HEK293 (cell line): Measurements from ENCODE around the gene RPGR.
A peak's percentile ranks its signal among the peaks of the same experiment; 100 is the strongest.

Experiments used
- CTCF ChIA-PET: fragments of 350-600 bp; formaldehyde crosslinking; extraction: SDS; loops from one replicate; lab custom pipeline; 2021; ENCODE audit warnings: antibody characterized with exemption; lab: Yijun Ruan, JAX
- POLR2A ChIA-PET: fragments of 300-600 bp; formaldehyde crosslinking; extraction: SDS; loops from one replicate; lab custom pipeline; 2020; ENCODE audit warnings: antibody characterized with exemption, inconsistent platforms; lab: Yijun Ruan, JAX
- H3K27ac ChIP-seq: fragments of 200-500 bp; sonication (Bioruptor generic); 2 replicates; pipeline ENCODE4 v1.5.1; 2014; ENCODE audit warnings: low read depth, low read length, control low read depth, inconsistent platforms; ENCODE audit errors: extremely low read depth
- H3K36me3 ChIP-seq, 2 experiments: fragments of 200-500 bp in 1 of 2; sonication (Bioruptor generic) in 1 of 2; 1 replicate in 1 of 2; 2 replicates in 1 of 2; pipeline ENCODE4 v1.5.1; 2014 to 2017; ENCODE audit warnings: inconsistent platforms in 2 of 2, low read length in 2 of 2; ENCODE audit not compliant: control insufficient read depth in 2 of 2, insufficient read depth in 1 of 2
- H3K4me1 ChIP-seq: fragments of 200-500 bp; sonication (Bioruptor generic); 2 replicates; pipeline ENCODE4 v1.5.1; 2014; ENCODE audit warnings: mild to moderate bottlenecking, low read length, inconsistent platforms; ENCODE audit not compliant: control insufficient read depth, insufficient read depth
- H3K4me3 ChIP-seq: 2 replicates; pipeline ENCODE4 v1.5.1; 2011; ENCODE audit warnings: low read depth, mild to moderate bottlenecking, control low read depth, low read length, moderate library complexity
- H3K9me3 ChIP-seq: fragments of 200-500 bp; sonication (Bioruptor generic); 2 replicates; pipeline ENCODE4 v1.5.1; 2014; ENCODE audit warnings: low read depth, low read length, inconsistent platforms; ENCODE audit not compliant: control insufficient read depth, insufficient read depth
- GLIS1 ChIP-seq: fragments of 450-650 bp; formaldehyde crosslinking; IDR thresholded peaks from 2 replicates; pipeline ENCODE4 v1.5.1; 2016; ENCODE audit warnings: missing biosample characterization, missing genetic modification characterization
- SCRT1 ChIP-seq: fragments of 450-650 bp; formaldehyde crosslinking; IDR thresholded peaks from 2 replicates; pipeline ENCODE4 v1.5.1; 2016; ENCODE audit warnings: missing biosample characterization, missing genetic modification characterization, borderline replicate concordance
- SCRT2 ChIP-seq: fragments of 450-650 bp; formaldehyde crosslinking; IDR thresholded peaks from 2 replicates; pipeline ENCODE4 v1.5.1; 2016; ENCODE audit warnings: missing biosample characterization, missing genetic modification characterization
- SP2 ChIP-seq: fragments of 450-650 bp; formaldehyde crosslinking; IDR thresholded peaks from 2 replicates; pipeline ENCODE4 v1.5.1; 2016; ENCODE audit warnings: missing biosample characterization, missing genetic modification characterization
- YY1 ChIP-seq: fragments of 450-650 bp; formaldehyde crosslinking; IDR thresholded peaks from 2 replicates; pipeline ENCODE4 v1.5.1; 2018; ENCODE audit warnings: missing biosample characterization, missing genetic modification characterization
- ZBTB48 ChIP-seq: fragments of 450-650 bp; formaldehyde crosslinking; IDR thresholded peaks from 2 replicates; pipeline ENCODE4 v1.5.1; 2016; ENCODE audit warnings: missing biosample characterization, missing genetic modification characterization
- ZFP37 ChIP-seq: fragments of 450-650 bp; formaldehyde crosslinking; IDR thresholded peaks from 2 replicates; pipeline ENCODE4 v1.5.1; 2016; ENCODE audit warnings: missing biosample characterization, missing genetic modification characterization
- ZFP41 ChIP-seq: fragments of 450-650 bp; formaldehyde crosslinking; IDR thresholded peaks from 2 replicates; pipeline ENCODE4 v1.5.1; 2016; ENCODE audit warnings: missing biosample characterization, missing genetic modification characterization, borderline replicate concordance
- ZIC2 ChIP-seq: fragments of 450-650 bp; formaldehyde crosslinking; IDR thresholded peaks from 2 replicates; pipeline ENCODE4 v1.5.1; 2016; ENCODE audit warnings: missing biosample characterization, missing genetic modification characterization
- ZNF138 ChIP-seq: fragments of 450-650 bp; formaldehyde crosslinking; IDR thresholded peaks from 2 replicates; pipeline ENCODE4 v1.5.1; 2016; ENCODE audit warnings: missing biosample characterization, missing genetic modification characterization, borderline replicate concordance
- ZNF2 ChIP-seq: fragments of 450-650 bp; formaldehyde crosslinking; IDR thresholded peaks from 2 replicates; pipeline ENCODE4 v1.5.1; 2016; ENCODE audit warnings: missing biosample characterization, missing genetic modification characterization
- ZNF221 ChIP-seq: fragments of 450-650 bp; formaldehyde crosslinking; IDR thresholded peaks from 2 replicates; pipeline ENCODE4 v1.5.1; 2017; ENCODE audit warnings: missing biosample characterization, missing genetic modification characterization, borderline replicate concordance
- ZNF239 ChIP-seq: fragments of 450-650 bp; formaldehyde crosslinking; IDR thresholded peaks from 2 replicates; pipeline ENCODE4 v1.5.1; 2016; ENCODE audit warnings: missing biosample characterization, missing genetic modification characterization
- ZNF394 ChIP-seq: fragments of 450-650 bp; formaldehyde crosslinking; IDR thresholded peaks from 2 replicates; pipeline ENCODE4 v1.5.1; 2016; ENCODE audit warnings: missing biosample characterization, missing genetic modification characterization, mild to moderate bottlenecking, moderate library complexity, borderline replicate concordance
- ZNF423 ChIP-seq: fragments of 450-650 bp; formaldehyde crosslinking; IDR thresholded peaks from 2 replicates; pipeline ENCODE4 v1.5.1; 2016; ENCODE audit warnings: missing biosample characterization, missing genetic modification characterization
- ZNF529 ChIP-seq: fragments of 450-650 bp; formaldehyde crosslinking; IDR thresholded peaks from 2 replicates; pipeline ENCODE4 v1.5.1; 2017; ENCODE audit warnings: missing genetic modification characterization, missing biosample characterization; ENCODE audit not compliant: insufficient replicate concordance
- ZNF658 ChIP-seq: fragments of 450-650 bp; formaldehyde crosslinking; IDR thresholded peaks from 2 replicates; pipeline ENCODE4; 2016; ENCODE audit warnings: missing biosample characterization, missing genetic modification characterization
- ZNF664 ChIP-seq: fragments of 450-650 bp; formaldehyde crosslinking; IDR thresholded peaks from 2 replicates; pipeline ENCODE4 v1.5.1; 2016; ENCODE audit warnings: missing biosample characterization, missing genetic modification characterization
- ZNF792 ChIP-seq: fragments of 450-650 bp; formaldehyde crosslinking; IDR thresholded peaks from 2 replicates; pipeline ENCODE4 v1.5.1; 2016; ENCODE audit warnings: missing biosample characterization, missing genetic modification characterization
- TF ChIP-seq, protein P1 (sequence below): fragments of 450-650 bp; formaldehyde crosslinking; IDR thresholded peaks from 2 replicates; pipeline ENCODE4 v1.5.1; 2016; ENCODE audit warnings: missing biosample characterization, missing genetic modification characterization
- TF ChIP-seq, protein P2 (sequence below): fragments of 450-650 bp; formaldehyde crosslinking; IDR thresholded peaks from 2 replicates; pipeline ENCODE4 v1.5.1; 2016; ENCODE audit warnings: missing biosample characterization, missing genetic modification characterization, borderline replicate concordance
- TF ChIP-seq, protein P3 (sequence below): fragments of 450-650 bp; formaldehyde crosslinking; IDR thresholded peaks from 2 replicates; pipeline ENCODE4 v1.5.1; 2016; ENCODE audit warnings: missing biosample characterization, missing genetic modification characterization

The RPGR gene

DNA sequence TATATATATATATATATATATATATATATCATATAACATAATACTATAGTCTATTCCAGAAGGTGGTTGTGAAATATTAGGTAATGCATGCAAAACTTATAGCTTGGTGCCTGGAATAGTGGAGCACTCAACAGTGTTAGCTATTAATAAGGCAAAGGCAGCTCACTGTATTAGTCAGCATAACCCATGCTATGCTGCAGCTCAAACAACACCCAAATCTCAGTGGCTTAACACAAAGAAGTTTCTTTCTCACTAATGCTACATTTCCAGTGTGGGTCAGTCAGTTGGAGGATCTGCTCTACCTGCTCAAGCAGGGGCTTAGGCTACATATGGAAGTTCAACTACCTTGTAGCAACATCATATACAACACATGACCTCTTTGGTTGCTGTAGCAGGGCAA lies 5.2 kb upstream of the RPGR start (continued):
- TF ChIP-seq, protein P1, sequence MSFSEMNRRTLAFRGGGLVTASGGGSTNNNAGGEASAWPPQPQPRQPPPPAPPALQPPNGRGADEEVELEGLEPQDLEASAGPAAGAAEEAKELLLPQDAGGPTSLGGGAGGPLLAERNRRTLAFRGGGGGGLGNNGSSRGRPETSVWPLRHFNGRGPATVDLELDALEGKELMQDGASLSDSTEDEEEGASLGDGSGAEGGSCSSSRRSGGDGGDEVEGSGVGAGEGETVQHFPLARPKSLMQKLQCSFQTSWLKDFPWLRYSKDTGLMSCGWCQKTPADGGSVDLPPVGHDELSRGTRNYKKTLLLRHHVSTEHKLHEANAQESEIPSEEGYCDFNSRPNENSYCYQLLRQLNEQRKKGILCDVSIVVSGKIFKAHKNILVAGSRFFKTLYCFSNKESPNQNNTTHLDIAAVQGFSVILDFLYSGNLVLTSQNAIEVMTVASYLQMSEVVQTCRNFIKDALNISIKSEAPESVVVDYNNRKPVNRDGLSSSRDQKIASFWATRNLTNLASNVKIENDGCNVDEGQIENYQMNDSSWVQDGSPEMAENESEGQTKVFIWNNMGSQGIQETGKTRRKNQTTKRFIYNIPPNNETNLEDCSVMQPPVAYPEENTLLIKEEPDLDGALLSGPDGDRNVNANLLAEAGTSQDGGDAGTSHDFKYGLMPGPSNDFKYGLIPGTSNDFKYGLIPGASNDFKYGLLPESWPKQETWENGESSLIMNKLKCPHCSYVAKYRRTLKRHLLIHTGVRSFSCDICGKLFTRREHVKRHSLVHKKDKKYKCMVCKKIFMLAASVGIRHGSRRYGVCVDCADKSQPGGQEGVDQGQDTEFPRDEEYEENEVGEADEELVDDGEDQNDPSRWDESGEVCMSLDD (tag by site-specific recombination) = no peak

DNA sequence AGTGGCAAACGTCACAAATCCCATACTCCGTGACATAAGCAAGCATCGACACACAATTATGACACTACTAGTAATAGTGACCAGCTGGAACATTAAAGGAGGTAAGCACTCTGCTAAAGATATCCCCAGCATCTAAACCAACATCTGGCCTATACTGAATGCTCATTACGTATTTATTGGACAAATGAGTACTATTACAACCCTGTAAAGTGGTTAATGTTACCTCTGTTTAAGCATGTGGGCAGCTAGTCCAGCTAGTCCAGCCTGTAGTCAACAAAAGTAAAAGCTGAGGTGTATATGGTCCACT lies 419 bp upstream of the RPGR start:
- H3K4me1 ChIP-seq = no peaks in the 10 kb centered on the region
- POLR2A ChIA-PET = interaction anchor here (1.0 to 1.2 kb wide), 2 partner anchors 11 to 50 kb away, joined by 3 to 5 read pairs; no protein-coding TSS in a partner anchor
- H3K4me3 ChIP-seq = no peak overlapping the region; the same call in 1 of the 2 replicates
- CTCF ChIA-PET = interaction anchor here (0.6 to 3.0 kb wide), 19 partner anchors 9 to 466 kb away, joined by 3 to 25 read pairs (median 6); partner anchors contain the start of gene SRPX
- H3K27ac ChIP-seq = no peak overlapping the region
- no peaks in the 10 kb centered on the region for H3K9me3 ChIP-seq
- no peaks in the 10 kb centered on the region for H3K36me3 ChIP-seq
- TF ChIP-seq ZNF221 (tag by site-specific recombination) (no peak), GLIS1 (no peak), ZNF423 (tag by site-specific recombination) (no peak), ZNF529 (no peak), YY1 (tag by site-specific recombination) (no peak)
- TF ChIP-seq, protein P2, sequence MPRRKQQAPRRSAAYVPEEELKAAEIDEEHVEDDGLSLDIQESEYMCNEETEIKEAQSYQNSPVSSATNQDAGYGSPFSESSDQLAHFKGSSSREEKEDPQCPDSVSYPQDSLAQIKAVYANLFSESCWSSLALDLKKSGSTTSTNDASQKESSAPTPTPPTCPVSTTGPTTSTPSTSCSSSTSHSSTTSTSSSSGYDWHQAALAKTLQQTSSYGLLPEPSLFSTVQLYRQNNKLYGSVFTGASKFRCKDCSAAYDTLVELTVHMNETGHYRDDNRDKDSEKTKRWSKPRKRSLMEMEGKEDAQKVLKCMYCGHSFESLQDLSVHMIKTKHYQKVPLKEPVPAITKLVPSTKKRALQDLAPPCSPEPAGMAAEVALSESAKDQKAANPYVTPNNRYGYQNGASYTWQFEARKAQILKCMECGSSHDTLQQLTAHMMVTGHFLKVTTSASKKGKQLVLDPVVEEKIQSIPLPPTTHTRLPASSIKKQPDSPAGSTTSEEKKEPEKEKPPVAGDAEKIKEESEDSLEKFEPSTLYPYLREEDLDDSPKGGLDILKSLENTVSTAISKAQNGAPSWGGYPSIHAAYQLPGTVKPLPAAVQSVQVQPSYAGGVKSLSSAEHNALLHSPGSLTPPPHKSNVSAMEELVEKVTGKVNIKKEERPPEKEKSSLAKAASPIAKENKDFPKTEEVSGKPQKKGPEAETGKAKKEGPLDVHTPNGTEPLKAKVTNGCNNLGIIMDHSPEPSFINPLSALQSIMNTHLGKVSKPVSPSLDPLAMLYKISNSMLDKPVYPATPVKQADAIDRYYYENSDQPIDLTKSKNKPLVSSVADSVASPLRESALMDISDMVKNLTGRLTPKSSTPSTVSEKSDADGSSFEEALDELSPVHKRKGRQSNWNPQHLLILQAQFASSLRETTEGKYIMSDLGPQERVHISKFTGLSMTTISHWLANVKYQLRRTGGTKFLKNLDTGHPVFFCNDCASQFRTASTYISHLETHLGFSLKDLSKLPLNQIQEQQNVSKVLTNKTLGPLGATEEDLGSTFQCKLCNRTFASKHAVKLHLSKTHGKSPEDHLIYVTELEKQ (tag by site-specific recombination) = 0 out of 2 replicates have a peak, but pooled peaks have one; percentile 6
- TF ChIP-seq, all 188 proteins: peak for 1

DNA sequence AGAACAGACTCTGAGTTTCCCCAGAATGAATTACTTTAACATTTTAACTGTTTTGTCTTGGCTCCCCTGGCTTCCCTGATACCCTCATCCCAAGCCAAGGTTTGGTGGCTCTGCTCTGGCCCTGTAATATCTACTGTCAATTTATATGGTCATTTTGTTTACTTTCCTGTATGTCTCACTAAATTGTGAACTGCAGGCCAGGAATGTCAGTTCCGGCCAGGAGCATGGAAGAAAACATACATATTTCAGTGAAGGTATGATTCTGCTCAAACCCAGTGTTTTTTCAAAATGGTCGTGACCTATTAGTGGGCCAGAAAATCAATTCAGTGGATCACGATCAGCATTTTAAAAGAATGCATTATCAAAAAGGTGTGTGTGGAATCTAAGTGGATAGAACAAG lies 1.2 kb downstream of the RPGR start:
- CTCF ChIA-PET = interaction anchor here (0.7 to 3.0 kb wide), 3 partner anchors 65 to 135 kb away, joined by 3 to 25 read pairs (median 8); no protein-coding TSS in a partner anchor
- peak overlapping the region; percentile 80 for H3K4me3 ChIP-seq
- POLR2A ChIA-PET = no interaction called here
- H3K4me1 ChIP-seq = no peaks in the 10 kb centered on the region; the same call in 1 of the 2 replicates
- no peak for TF ChIP-seq ZNF2 (tag by site-specific recombination)
- no peak overlapping the region for H3K27ac ChIP-seq
- H3K36me3 ChIP-seq = no peaks in the 10 kb centered on the region
- H3K9me3 ChIP-seq = no peaks in the 10 kb centered on the region

DNA sequence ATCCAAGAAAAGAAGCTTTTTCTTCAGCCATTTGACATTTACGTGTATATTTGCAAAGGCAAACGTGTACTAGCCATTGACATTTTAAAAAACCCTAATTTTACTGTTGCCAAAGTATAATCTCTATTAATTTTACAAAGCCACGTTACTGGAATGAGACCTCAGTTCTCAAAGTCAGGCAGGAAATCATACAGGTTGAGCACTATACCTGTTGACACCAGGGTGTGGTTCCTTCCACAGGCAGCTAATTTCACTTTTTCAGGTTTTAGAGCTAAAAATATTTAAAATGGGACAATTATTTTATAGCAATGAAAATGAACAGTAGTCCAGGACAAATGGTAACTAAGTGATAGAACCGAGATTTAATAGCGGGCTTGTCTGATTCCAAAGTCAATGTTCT lies 6.5 kb downstream of the RPGR start:
- H3K27ac ChIP-seq = no peak overlapping the region
- no peaks in the 10 kb centered on the region for H3K9me3 ChIP-seq
- POLR2A ChIA-PET = no interaction called here
- no peaks in the 10 kb centered on the region; the same call in 1 of the 2 replicates for H3K4me1 ChIP-seq
- peaks cover 0 to 8% of the 10 kb centered on the region in 2 experiments; a peak in 1 of 3 replicates for H3K36me3 ChIP-seq
- no peak overlapping the region for H3K4me3 ChIP-seq
- CTCF ChIA-PET = interaction anchor here (0.6 to 1.5 kb wide), 6 partner anchors 11 to 576 kb away, joined by 3 to 4 read pairs (median 3); no protein-coding TSS in a partner anchor
- TF ChIP-seq, protein P3, sequence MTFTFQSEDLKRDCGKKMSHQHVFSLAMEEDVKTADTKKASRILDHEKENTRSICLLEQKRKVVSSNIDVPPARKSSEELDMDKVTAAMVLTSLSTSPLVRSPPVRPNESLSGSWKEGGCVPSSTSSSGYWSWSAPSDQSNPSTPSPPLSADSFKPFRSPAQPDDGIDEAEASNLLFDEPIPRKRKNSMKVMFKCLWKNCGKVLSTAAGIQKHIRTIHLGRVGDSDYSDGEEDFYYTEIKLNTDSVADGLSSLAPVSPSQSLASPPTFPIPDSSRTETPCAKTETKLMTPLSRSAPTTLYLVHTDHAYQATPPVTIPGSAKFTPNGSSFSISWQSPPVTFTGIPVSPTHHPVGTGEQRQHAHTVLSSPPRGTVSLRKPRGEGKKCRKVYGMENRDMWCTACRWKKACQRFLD (tag by site-specific recombination) = no peak
- no peak for TF ChIP-seq ZNF239 (tag by site-specific recombination)
- TF ChIP-seq ZFP37 (tag by site-specific recombination) = no peak
- no peak for TF ChIP-seq ZNF792 (tag by site-specific recombination)
- TF ChIP-seq ZIC2 = no peak
- TF ChIP-seq ZNF138 = no peak
- TF ChIP-seq ZNF394 (tag by site-specific recombination) = no peak
- TF ChIP-seq SCRT1 (tag by site-specific recombination) = peak; percentile 84
- TF ChIP-seq SCRT2 = peak; percentile 84
- no peak for TF ChIP-seq ZNF664
- no peak for TF ChIP-seq ZBTB48 (tag by site-specific recombination)
- no peak for TF ChIP-seq ZFP41 (tag by site-specific recombination)
- no peak for TF ChIP-seq ZNF658 (tag by site-specific recombination)
- TF ChIP-seq SP2 = no peak
